SK-N-SH (cell line): ENCODE measurements around the gene ABCG4. TPM values are rescaled to one million over a fixed set of nuclear protein-coding genes. Genes with fewer than 3 reads are reported as not detected.
A peak's percentile ranks its signal among the peaks of the same experiment; 100 is the strongest.

ENCODE experiments used
- CTCF ChIA-PET: fragments of 300-600, 350-600 bp; formaldehyde crosslinking; extraction: SDS; loops from one replicate; lab custom pipeline; 2021; lab: Yijun Ruan, JAX
- POLR2A ChIA-PET: fragments of 350-600 bp; sonication (Branson Sonifier 250); formaldehyde crosslinking; extraction: SDS; loops from one replicate; lab custom pipeline; 2020; ENCODE audit warnings: antibody characterized with exemption, inconsistent platforms; lab: Yijun Ruan, JAX
- DNase-seq: peaks from one replicate; pipeline ENCODE4 v3.0.0; 2012
- H2AFZ ChIP-seq: fragments of 200-600 bp; sonication (generic); 2 replicates; pipeline ENCODE4 v1.8.1; 2016; ENCODE audit warnings: antibody characterized with exemption, mild to moderate bottlenecking, low read depth
- H3F3A ChIP-seq: fragments of 200-600 bp; sonication (generic); replicated peaks from 2 replicates; pipeline ENCODE3; 2016; ENCODE audit warnings: antibody characterized with exemption, mild to moderate bottlenecking; ENCODE audit not compliant: insufficient read depth
- H3K27ac ChIP-seq, 2 experiments: fragments of 200-500 bp in 1 of 2; fragments of 200-600 bp in 1 of 2; sonication (Bioruptor generic) in 1 of 2; sonication (generic), shearing (Covaris generic) in 1 of 2; 2 replicates each; pipeline versions ENCODE4 v1.5.1 to v1.6.1; 2014 to 2016; ENCODE audit warnings: low read depth in 2 of 2, inconsistent platforms in 1 of 2, low read length in 1 of 2, mild to moderate bottlenecking in 1 of 2, mixed read lengths in 1 of 2
- H3K27me3 ChIP-seq: fragments of 200-600 bp; sonication (generic), shearing (Covaris generic); 2 replicates; pipeline ENCODE4 v1.6.1; 2016; ENCODE audit warnings: mixed run types; ENCODE audit not compliant: insufficient read depth
- H3K36me3 ChIP-seq, 2 experiments: fragments of 200-500 bp in 1 of 2; fragments of 200-600 bp in 1 of 2; sonication (Bioruptor generic) in 1 of 2; sonication (generic) in 1 of 2; replicated peaks in 1 of 2; 2 replicates each; pipeline versions ENCODE3 to v1.5.1; 2014 to 2016; ENCODE audit warnings: low read length in 1 of 2, mild to moderate bottlenecking in 1 of 2; ENCODE audit not compliant: insufficient read depth in 2 of 2, control insufficient read depth in 1 of 2
- H3K4me1 ChIP-seq, 2 experiments: fragments of 200-500 bp in 1 of 2; fragments of 200-600 bp in 1 of 2; sonication (Bioruptor generic) in 1 of 2; sonication (generic), shearing (Covaris generic) in 1 of 2; 2 replicates each; pipeline versions ENCODE4 v1.5.1 to v1.6.1; 2014 to 2016; ENCODE audit warnings: low read depth in 1 of 2, low read length in 1 of 2, mixed run types in 1 of 2; ENCODE audit not compliant: insufficient read depth in 2 of 2, control insufficient read depth in 1 of 2
- H3K4me2 ChIP-seq: fragments of 200-600 bp; sonication (generic), shearing (Covaris generic); 2 replicates; pipeline ENCODE4 v1.6.1; 2017; ENCODE audit warnings: mixed run types
- H3K4me3 ChIP-seq, 2 experiments: fragments of 200-500 bp in 1 of 2; fragments of 200-600 bp in 1 of 2; sonication (Bioruptor generic) in 1 of 2; sonication (generic), shearing (Covaris generic) in 1 of 2; 2 replicates each; pipeline versions ENCODE4 v1.5.1 to v1.8.1; 2014 to 2016; ENCODE audit warnings: low read depth in 2 of 2, inconsistent platforms in 1 of 2, low read length in 1 of 2, mild to moderate bottlenecking in 1 of 2, mixed read lengths in 1 of 2, moderate library complexity in 1 of 2
- H3K79me2 ChIP-seq: fragments of 200-600 bp; sonication (generic); 2 replicates; pipeline ENCODE4 v1.8.1; 2017; ENCODE audit warnings: mild to moderate bottlenecking; ENCODE audit not compliant: insufficient read depth
- H3K9ac ChIP-seq: fragments of 200-600 bp; sonication (generic); 2 replicates; pipeline ENCODE4 v1.6.1; 2017; ENCODE audit warnings: mixed run types
- H3K9me2 ChIP-seq: fragments of 200-600 bp; sonication (generic); 2 replicates; pipeline ENCODE4 v1.6.1; 2017; ENCODE audit warnings: mixed run types
- H3K9me3 ChIP-seq: fragments of 200-600 bp; sonication (generic); 2 replicates; pipeline ENCODE4 v1.6.1; 2017; ENCODE audit warnings: mixed run types, mild to moderate bottlenecking, moderate library complexity
- H4K20me1 ChIP-seq: fragments of 200-600 bp; sonication (generic); 2 replicates; pipeline ENCODE4 v1.6.1; 2017; ENCODE audit warnings: mild to moderate bottlenecking, mixed run types; ENCODE audit not compliant: insufficient read depth
- CHD2 ChIP-seq: fragments of 150-350 bp; IDR thresholded peaks from 2 replicates; pipeline ENCODE4 v1.6.1; 2018; ENCODE audit warnings: low read length; ENCODE audit not compliant: partially characterized antibody
- EP300 ChIP-seq, 2 experiments: IDR thresholded peaks; 2 replicates each; pipeline versions ENCODE4 v1.4.0 to v1.6.1; 2012; ENCODE audit warnings: borderline replicate concordance in 1 of 2, low read depth in 1 of 2, low read length in 1 of 2
- FOXM1 ChIP-seq: IDR thresholded peaks from 2 replicates; pipeline ENCODE4 v1.4.0; 2012; ENCODE audit warnings: low read depth, mild to moderate bottlenecking
- GABPA ChIP-seq: IDR thresholded peaks from 2 replicates; pipeline ENCODE4 v1.4.0; 2012; ENCODE audit warnings: low read depth, mild to moderate bottlenecking
- GATA2 ChIP-seq: sonication (generic); formaldehyde crosslinking; IDR thresholded peaks from 2 replicates; pipeline ENCODE4 v1.5.0; 2020; ENCODE audit warnings: mild to moderate bottlenecking, missing genetic modification reagents
- MEF2A ChIP-seq: IDR thresholded peaks from 2 replicates; pipeline ENCODE4 v1.4.0; 2012; ENCODE audit warnings: low read depth, borderline replicate concordance
- MXI1 ChIP-seq: IDR thresholded peaks from 2 replicates; pipeline ENCODE4 v1.6.1; 2012; ENCODE audit warnings: mild to moderate bottlenecking, low read depth, low read length, improper control_type of control experiment
- NFIC ChIP-seq: IDR thresholded peaks from 2 replicates; pipeline ENCODE4 v1.4.0; 2012; ENCODE audit warnings: borderline replicate concordance
- NRF1 ChIP-seq: IDR thresholded peaks from 2 replicates; pipeline ENCODE4 v1.6.1; 2012; ENCODE audit warnings: low read depth, mild to moderate bottlenecking, low read length
- RAD21 ChIP-seq: IDR thresholded peaks from 2 replicates; pipeline ENCODE4 v1.6.1; 2012; ENCODE audit warnings: mild to moderate bottlenecking, low read length
- RFX5 ChIP-seq: IDR thresholded peaks from 2 replicates; pipeline ENCODE4 v1.6.1; 2012; ENCODE audit warnings: mild to moderate bottlenecking, improper control_type of control experiment, low read length
- SIN3A ChIP-seq: IDR thresholded peaks from 2 replicates; pipeline ENCODE4 v1.6.1; 2012; ENCODE audit warnings: low read depth, mild to moderate bottlenecking, low read length, moderate library complexity, borderline replicate concordance
- SMC3 ChIP-seq: IDR thresholded peaks from 2 replicates; pipeline ENCODE4 v1.6.1; 2012; ENCODE audit warnings: low read depth, low read length, improper control_type of control experiment
- YY1 ChIP-seq: IDR thresholded peaks from 2 replicates; pipeline ENCODE4 v1.4.0; 2012; ENCODE audit warnings: low read depth, mild to moderate bottlenecking
- WGBS: methylation state at CpG from one replicate; pipeline ENCODE4 v1.1.6; 2017; ENCODE audit warnings: low lambda C conversion rate; 5-methylcytosine and 5-hydroxymethylcytosine counted together
- polyA plus RNA-seq, 3 experiments: library from polyadenylated mRNA; depleted of rRNA; stranded (reverse); fragments of >200 nt; gene quantifications; 2 replicates each; pipeline ENCODE4 v1.2.3, GENCODE V29; 2012
- TF ChIP-seq, protein P1 (sequence below): fragments of 150-350 bp; IDR thresholded peaks from 2 replicates; pipeline ENCODE4 v1.6.1; 2016; ENCODE audit warnings: mild to moderate bottlenecking, low read depth, low read length
- TF ChIP-seq, protein P2 (sequence below): IDR thresholded peaks from 2 replicates; pipeline ENCODE4 v1.4.0; 2012; ENCODE audit warnings: low read depth, borderline replicate concordance
- TF ChIP-seq, protein P3 (sequence below): IDR thresholded peaks from 2 replicates; pipeline ENCODE4; 2012
- TF ChIP-seq, protein P4 (sequence below): IDR thresholded peaks from 2 replicates; pipeline ENCODE4 v1.4.0; 2012; ENCODE audit warnings: low read depth, borderline replicate concordance

Gene ABCG4
- polyA plus RNA-seq, 1 of the 3 experiments (the other 2 are of a cell fraction): 0.72 TPM

DNA sequence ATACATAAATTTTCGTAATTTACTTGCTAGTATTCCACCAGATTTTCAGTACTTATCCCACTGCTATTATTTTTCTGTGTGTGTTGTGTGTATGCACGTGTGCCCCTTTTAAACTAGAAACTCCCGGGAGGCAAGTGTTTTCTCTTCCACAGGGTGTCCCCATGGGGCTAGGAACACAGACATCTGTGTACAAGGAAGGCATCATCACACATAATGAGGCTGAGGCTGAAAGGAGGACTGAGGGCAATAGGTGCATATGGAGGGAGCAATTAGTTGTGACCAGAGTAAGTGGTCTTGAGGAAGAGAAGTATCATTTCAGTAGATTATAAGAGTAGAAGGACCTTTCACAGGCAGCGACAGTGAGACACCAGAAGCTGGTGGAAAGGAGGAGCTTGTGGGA, 45.1 kb upstream of the ABCG4 start:
- Histone ChIP-seq H3K9me2 (no peaks in the 10 kb centered on the region), H3K4me3 (no peak overlapping the region), H3K79me2 (peaks cover 54% of the 10 kb centered on the region), H3K27ac (peak overlapping the region in 1 of 2 experiments; percentile 93; a peak in 2 of 4 replicates), H3K9ac (no peak overlapping the region), H3K4me2 (peak overlapping the region; percentile 98; the same call in 1 of the 2 replicates), H3F3A (peaks cover 29% of the 10 kb centered on the region), H3K27me3 (no peaks in the 10 kb centered on the region), H3K36me3 (peaks cover 0 to under 1% of the 10 kb centered on the region in 2 experiments), H2AFZ (no peak overlapping the region), H3K4me1 (peaks cover 22 to 39% of the 10 kb centered on the region in 2 experiments), H3K9me3 (no peaks in the 10 kb centered on the region), H4K20me1 (no peaks in the 10 kb centered on the region)
- TF ChIP-seq YY1 (no peak), NFIC (no peak), SMC3 (0 out of 2 replicates have a peak, but pooled peaks have one; percentile 13), GABPA (no peak), CHD2 (no peak), MXI1 (no peak), SIN3A (no peak), GATA2 (no peak), EP300 (IDR thresholded peaks at IDR 0.05; ENCODE audit: borderline replicate concordance in 1 of 2, low read depth in 1 of 2, low read length in 1 of 2) (no peak), FOXM1 (no peak), RAD21 (peak; percentile 37), MEF2A (no peak), RFX5 (no peak), NRF1 (no peak)
- TF ChIP-seq, protein P1, sequence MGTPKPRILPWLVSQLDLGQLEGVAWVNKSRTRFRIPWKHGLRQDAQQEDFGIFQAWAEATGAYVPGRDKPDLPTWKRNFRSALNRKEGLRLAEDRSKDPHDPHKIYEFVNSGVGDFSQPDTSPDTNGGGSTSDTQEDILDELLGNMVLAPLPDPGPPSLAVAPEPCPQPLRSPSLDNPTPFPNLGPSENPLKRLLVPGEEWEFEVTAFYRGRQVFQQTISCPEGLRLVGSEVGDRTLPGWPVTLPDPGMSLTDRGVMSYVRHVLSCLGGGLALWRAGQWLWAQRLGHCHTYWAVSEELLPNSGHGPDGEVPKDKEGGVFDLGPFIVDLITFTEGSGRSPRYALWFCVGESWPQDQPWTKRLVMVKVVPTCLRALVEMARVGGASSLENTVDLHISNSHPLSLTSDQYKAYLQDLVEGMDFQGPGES: no peak
- TF ChIP-seq, protein P2, sequence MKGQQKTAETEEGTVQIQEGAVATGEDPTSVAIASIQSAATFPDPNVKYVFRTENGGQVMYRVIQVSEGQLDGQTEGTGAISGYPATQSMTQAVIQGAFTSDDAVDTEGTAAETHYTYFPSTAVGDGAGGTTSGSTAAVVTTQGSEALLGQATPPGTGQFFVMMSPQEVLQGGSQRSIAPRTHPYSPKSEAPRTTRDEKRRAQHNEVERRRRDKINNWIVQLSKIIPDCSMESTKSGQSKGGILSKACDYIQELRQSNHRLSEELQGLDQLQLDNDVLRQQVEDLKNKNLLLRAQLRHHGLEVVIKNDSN: no peak
- TF ChIP-seq, protein P3, sequence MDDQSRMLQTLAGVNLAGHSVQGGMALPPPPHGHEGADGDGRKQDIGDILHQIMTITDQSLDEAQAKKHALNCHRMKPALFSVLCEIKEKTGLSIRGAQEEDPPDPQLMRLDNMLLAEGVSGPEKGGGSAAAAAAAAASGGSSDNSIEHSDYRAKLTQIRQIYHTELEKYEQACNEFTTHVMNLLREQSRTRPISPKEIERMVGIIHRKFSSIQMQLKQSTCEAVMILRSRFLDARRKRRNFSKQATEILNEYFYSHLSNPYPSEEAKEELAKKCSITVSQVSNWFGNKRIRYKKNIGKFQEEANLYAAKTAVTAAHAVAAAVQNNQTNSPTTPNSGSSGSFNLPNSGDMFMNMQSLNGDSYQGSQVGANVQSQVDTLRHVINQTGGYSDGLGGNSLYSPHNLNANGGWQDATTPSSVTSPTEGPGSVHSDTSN: no peak
- TF ChIP-seq, protein P4, sequence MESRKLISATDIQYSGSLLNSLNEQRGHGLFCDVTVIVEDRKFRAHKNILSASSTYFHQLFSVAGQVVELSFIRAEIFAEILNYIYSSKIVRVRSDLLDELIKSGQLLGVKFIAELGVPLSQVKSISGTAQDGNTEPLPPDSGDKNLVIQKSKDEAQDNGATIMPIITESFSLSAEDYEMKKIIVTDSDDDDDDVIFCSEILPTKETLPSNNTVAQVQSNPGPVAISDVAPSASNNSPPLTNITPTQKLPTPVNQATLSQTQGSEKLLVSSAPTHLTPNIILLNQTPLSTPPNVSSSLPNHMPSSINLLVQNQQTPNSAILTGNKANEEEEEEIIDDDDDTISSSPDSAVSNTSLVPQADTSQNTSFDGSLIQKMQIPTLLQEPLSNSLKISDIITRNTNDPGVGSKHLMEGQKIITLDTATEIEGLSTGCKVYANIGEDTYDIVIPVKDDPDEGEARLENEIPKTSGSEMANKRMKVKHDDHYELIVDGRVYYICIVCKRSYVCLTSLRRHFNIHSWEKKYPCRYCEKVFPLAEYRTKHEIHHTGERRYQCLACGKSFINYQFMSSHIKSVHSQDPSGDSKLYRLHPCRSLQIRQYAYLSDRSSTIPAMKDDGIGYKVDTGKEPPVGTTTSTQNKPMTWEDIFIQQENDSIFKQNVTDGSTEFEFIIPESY: no peak
- DNase-seq: no peak
- 83% methylated on average over 4 of the region's 4 CpGs for WGBS
- CTCF ChIA-PET: interaction anchor here (2.0 kb wide), 1 partner anchor 18 kb away, joined by 6 read pairs; no protein-coding TSS in a partner anchor
- POLR2A ChIA-PET: no interaction called here
